HG03442 (cell line): Measurements from ENCODE around the gene RPTOR.

Experiments
- ATAC-seq: cut with Tn5 transposase; IDR thresholded peaks from one replicate; pipeline ENCODE4 v1.9.1; 2021; ENCODE audit warnings: mild to moderate bottlenecking, moderate library complexity; ENCODE audit not compliant: unreplicated experiment

Gene RPTOR

DNA sequence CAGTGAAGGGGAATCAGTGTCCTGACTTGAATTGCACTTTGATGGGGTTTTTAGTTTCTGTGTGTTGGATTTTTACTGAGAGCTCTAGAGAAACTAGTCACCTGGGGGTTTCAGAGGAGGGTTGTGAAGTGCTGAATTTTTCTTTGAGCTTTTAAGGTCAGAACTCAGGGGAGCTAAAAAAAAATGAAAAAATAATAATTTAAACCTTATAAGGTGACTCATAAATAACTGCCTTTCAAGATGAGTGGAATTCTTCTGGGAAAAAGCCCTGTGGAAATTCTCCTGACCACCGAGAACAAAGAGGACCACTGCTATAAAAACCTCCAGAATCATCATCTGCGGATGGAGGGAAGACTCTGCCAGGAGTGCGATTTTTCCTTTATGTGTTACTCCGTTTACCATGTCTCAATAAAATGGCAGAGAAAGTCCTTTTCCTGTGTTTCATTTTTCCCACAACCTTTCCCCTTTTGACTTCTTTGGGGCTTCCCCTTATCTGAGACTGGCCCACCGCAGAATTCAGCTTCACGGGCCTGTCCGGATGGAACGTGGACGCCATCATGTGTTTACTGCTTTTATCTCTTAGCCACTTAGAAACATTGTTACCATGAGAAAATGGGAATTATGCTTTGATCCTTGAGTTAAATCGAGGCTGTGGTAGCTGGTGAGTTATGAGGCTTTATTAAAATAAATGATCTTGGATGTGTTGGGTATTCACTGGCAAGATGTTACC lies 39.7 kb downstream of the RPTOR start:
- no peak for ATAC-seq

- no peak for ATAC-seq
These were observed 41.5 kb downstream of the RPTOR start for GRCh38 chr17:80585890-80586845.

DNA sequence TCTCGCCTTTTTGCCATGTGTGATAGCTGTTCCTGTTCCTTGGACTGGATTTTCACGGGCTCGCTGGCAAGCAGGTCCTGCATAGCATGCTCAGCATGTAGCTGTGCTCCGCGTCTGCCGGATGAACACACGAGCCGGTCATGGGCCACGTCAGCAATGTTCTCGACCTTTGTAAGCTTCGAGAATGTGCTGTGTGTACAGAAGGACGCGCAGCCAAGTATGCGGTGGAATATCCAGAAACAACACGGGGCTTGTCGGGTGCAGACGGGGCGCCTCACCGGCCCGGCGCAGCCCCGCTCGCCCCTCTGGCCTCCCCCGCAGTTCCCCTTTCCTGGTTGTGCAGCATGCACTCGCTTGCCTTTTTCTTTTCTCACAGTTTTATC lies 42.2 kb downstream of the RPTOR start:
- no peak for ATAC-seq

DNA sequence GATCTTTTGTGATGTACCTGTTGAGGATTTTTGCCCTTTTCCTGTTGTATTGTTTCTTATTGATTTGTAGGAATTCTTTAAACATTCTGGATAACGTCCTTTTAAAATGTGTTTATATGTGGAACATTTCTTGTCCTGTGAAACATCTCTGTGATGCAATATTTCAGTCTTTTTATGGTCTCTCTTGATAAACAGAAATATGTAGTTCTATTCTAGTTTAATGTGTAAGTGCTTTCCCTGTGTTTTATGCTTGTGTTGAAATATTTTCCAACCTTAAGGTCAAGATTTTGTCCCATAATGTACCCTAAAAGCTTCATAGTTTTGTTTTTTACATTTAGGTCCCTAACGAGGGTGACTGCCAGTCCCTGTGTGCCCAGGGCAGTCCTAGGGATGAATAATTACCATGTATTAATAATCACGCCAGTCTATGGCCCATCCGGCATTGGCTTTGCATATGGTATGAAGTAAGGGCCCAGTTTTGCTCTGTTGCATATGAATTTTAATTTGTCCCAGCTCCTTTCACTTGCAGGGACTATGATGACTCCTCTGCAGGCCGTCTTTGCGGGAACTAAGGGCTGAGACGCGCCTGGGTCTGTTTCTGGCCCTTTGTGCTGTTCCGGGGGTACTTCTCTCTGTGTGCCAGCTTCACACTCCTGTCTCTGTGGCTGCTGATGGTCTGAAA lies 44.2 kb downstream of the RPTOR start:
- ATAC-seq: no peak

- ATAC-seq: no peak
These were observed 47.1 kb downstream of the RPTOR start for GRCh38 chr17:80591788-80592187.

DNA sequence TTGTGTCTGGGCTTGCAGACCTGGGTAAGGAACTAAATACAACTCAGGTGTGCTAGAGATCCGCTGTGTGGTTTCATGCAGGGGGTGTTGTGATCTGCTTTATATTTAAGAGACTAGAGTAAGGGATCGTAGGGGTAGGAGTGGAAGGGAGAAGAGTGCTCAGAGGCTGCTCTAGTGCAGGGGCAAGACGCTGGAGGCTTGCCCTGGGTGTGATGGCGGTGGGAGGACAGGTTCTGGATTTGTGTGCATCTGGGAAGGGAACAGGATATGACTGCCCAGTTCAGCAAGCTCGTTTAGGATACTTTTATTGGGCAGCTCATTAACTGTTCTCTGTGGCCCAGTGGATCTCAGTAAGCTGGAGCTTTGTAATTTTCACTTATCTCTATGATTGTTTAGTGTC lies 47.6 kb downstream of the RPTOR start:
- ATAC-seq: no peak

DNA sequence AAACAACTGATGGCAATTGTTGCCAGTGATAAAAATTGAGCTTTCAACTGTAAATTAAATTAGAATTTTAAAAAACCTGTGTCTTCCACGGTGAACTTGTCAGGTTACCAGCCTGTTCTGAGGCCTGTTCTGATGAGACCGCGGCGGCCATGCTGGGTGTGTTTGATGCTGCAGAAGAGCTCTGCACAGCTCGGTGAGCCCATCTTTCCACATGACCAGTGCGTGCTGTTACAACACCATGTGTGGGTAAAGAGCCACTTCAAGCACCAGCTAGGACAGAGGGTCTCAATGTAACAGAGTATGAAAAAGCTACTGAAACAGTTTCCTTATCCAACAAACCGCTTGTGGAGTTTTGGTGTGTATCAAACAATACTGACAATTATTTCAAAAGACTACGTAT lies 48.5 kb downstream of the RPTOR start:
- ATAC-seq: no peak

- ATAC-seq: no peak
These were observed 50.0 kb downstream of the RPTOR start for GRCh38 chr17:80594431-80595269.

DNA sequence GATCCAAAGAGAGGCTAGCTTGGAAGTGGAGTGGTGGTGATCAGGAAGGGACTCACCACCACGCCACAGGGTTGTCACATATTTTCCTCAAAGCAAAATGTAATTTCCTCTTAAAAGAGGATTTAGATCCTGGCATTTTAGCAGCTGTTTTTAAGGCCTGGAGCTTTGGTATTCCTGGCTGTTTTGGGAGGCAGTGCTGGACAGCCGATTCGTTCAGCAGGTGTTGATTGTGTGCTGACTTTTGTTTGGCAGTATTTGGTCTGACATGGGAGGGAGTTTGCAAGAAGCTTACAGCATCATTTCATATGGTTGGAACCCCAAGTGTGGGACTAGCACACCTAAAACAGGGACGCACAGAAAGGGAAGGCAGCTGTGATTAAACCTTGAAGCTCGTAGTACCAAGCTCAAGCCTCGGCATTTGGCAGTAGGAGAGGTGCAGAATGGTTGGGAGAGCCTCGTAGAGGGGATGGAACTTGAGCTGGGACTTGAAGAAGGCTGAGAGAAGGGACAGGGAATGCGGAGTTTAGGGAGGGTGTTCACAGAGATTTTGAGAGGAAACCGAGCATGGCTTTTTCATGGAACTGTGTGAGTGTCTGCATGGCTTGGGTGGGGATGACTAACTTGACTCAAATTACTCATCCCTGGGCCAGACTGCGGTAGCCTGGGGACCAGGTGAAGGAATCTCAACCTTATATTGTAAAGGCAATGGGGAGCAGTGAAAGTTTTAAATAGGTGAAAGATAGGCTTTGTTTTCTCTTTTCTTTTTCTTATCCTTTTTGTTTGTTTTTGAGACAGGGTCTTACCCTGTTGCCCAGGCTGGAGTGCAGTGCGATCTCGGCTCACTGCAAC lies 52.3 kb downstream of the RPTOR start:
- ATAC-seq: no peak

- ATAC-seq: no peak
These were observed 54.3 kb downstream of the RPTOR start for GRCh38 chr17:80598813-80599545.

GRCh38 chr17:80599546-80600305 lies 55.1 kb downstream of the RPTOR start:
- no peak for ATAC-seq

DNA sequence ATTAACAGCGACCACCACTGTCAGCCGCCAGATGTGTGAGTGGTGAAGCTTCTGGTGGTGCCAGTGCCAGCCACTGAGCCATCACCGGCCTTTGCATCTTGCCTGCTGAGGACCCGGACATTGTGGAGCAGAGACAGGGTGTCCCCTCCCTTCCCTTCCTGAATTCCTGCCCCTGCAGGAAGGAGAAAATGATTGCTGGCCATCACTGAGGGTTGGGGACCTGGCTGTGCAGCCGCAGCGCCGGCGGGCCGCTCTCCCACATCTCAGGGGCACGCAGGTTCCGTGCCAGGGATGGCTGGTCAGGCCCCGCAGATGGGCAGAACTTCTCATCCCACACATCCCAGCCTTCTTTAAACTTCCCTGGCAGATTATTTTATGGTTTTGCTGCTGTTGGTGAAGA lies 56.5 kb downstream of the RPTOR start:
- ATAC-seq: no peak

DNA sequence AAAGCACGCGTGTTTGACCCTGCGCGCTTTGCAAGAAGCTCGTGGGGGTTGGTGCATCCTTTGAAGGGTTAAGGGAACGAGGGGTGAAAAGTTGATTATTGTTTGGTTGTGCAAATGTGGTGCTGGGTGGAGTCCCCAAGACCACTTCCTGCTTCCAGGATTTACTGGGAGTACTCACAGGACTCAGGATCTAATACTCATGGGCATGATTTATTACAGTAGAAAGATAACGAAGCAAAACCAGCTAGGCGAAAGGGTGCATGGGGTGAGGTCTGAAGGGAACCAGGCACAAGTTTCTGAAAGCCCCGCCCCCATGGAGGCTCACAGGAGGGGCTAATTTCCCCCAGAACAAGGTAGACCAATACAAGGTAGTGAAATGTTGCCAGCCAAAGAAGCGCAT lies 58.8 kb downstream of the RPTOR start:
- ATAC-seq: no peak

DNA sequence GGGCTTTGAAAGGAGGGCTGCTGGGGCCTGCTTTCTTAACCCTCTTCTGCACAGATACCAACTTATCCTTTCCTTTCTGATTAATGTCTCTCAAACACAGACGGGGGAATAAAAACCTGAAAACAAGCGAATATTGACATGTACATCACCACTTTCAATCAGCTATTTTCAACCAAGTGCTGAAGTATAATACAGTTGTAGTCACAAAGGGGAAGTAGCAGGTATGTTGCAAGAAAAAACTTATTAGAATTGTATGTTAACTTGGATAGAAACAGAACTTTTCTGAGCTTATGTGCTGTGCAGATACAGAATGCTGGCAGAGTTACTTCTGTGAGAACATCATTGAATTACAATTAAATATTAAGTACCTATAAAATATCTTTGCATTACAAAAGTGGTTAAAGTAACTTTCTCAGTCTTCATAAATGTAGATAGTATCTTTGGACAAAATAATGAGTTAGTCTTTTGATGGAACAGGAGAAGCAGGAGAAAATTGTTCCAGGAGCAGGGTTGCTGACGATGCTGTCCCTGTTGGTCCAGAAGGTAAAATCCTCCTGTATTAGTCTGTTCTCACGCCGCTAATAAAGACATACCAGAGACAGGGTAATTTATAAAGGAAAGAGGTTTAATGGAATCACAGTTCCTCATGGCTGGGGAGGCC lies 59.5 kb downstream of the RPTOR start:
- no peak for ATAC-seq

DNA sequence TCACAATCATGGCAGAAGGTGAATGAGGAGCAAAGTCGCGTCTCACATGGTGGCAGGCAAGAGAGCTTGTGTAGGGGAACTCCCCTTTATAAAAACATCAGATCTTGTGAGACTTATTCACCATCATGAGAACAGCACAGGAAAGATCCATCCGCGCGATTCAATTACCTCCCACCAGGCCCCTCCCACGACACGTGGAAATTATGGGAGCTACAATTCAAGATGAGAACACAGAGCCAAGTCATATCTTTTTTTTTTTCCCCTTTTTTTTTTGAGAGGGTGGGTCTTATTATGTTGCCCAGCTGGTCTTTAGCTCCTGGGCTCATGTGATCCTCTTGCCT lies 60.0 kb downstream of the RPTOR start:
- ATAC-seq: no peak

DNA sequence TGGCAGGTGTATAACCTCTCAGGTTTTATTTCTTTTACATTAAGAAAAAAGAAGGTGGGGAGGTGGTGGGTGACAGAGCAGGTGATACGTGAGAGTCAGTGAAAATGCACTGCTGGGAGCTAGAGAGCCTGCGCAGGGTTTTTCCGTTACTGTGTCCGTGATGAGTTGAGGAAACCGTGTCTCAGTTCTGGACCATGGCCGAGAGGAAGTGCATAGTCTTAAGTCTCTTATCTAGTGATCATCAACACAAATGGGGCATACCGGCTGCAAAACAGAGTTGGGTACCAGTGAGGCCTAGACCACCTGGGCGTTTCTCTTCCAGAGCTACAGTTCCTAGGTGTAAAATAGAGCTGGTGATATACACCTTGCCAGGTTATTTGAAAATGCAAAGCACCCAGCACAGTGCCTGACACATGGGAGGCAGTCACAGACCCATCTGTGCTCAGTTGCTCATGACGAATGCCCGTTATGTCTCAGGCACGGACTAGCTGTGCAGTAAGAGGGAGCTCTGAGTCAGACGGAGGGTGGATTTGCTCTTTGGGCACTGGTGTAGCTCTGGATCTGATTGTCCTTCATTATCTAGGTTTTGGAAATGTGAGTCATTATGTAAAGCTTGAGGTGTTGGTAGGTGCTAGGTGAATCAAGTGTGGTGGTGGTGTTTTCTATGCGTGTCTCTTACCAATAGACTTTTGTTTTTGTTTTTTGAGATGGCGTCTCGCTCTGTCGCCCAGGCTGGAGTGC lies 60.9 kb downstream of the RPTOR start:
- ATAC-seq: peak; percentile 79

DNA sequence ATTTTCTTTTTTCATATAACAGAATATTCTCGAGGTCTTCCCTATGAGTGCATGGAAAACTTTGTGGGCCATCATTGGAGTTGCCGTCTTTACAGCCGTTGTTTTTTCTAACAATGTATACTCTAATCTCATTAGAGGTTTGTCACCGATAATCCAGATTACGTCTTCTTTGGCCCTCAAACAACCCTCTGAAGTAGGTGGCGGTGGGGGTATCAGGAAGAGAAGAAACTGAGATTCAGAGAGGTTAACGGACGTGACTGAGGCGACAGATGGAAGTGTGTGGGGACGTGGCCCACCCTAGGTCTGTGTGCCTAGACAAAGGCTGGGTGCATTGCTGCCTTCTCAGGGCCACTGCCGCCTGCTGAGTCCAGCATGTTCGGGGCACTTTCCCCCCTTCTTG lies 63.7 kb downstream of the RPTOR start:
- ATAC-seq: no peak
